NCI-H226 (cell line): ENCODE measurements around the gene CCDC82.

Source experiments
- DNase-seq: peaks from one replicate; pipeline ENCODE4 v3.0.0-alpha.2; 2015

The CCDC82 gene

DNA sequence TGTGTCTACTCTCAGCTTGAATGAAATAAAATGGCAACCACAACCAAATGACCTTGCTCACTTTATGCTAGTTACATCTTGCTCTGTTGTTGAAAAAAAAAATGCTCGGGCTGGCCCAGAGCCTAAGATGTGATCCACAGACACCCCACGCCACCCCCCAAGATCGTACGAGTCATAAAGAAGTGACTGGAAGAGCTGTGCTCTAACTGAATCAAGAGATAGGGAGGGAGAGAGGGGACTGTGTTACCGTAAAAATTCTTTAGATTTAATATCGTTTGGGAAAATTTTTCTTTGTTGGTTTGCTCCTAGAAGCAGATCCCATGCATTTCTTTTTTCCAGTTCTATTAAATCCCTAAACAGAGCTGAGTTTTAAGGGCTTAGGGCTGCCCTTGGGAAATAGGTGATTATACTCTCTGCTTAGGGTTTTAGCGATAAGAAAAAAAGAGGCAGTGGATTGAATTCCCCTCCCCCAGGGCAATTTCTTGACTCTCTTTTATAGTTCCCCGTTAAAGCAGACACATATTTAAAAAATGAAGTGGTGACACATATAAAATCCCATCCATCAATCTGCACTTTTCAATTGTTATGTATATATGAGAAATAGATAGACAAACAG, 61.2 kb downstream of the CCDC82 start:
- no peak for DNase-seq

DNA sequence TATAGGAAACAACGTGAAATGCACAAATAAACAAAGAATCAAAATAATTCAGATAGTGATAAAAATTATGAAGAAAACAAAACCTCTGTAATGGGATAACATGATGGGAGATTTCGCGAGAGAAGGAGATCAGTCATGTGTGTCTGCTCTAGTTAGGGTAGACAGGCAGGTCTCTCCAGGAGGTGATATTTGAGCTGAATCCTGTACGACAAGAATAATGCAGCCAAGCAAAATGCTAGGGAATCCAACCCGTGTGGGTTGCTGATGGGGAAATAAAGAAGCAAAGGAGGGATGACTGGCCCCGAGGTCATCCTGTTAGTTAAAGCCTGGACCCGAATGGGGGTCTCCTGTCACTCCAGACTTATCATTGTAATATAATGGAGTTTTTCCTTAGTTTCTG, 62.8 kb downstream of the CCDC82 start:
- no peak for DNase-seq

DNA sequence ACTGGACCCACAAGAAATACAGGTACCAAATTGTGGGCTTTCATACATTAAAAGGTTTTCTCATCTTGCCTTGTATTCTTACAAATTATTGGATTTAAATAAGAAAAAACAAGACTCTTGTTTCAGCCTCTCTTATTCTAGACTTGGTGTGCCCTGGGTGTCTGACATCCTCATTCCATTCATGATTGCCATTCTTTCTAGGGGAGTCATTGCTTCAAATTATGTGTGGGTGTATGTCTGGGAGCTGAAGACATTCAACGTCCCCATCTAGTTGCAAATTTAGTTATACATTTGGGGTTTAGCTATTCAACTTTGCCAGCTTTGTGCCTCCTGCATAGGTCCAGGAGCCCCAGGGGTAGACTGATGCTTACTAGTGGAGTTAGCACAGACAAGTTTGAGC, 64.8 kb downstream of the CCDC82 start:
- DNase-seq: peak; percentile 76

DNA sequence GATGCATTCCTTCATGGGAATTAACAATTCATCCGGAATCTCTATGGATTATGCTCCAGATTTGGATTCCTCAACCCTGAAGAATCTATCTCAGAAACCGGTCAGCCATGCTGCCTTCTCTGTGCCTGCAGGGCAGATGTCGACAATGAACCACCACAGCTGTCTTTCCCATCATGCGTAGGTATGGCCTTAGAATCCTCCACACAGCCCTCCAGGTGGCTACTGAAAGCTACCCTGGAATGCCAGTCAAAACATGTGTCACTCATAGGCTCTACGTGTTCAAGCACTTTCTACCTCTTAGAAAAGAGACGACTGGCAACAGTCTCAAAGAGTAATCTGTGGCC, 66.1 kb downstream of the CCDC82 start:
- no peak for DNase-seq

DNA sequence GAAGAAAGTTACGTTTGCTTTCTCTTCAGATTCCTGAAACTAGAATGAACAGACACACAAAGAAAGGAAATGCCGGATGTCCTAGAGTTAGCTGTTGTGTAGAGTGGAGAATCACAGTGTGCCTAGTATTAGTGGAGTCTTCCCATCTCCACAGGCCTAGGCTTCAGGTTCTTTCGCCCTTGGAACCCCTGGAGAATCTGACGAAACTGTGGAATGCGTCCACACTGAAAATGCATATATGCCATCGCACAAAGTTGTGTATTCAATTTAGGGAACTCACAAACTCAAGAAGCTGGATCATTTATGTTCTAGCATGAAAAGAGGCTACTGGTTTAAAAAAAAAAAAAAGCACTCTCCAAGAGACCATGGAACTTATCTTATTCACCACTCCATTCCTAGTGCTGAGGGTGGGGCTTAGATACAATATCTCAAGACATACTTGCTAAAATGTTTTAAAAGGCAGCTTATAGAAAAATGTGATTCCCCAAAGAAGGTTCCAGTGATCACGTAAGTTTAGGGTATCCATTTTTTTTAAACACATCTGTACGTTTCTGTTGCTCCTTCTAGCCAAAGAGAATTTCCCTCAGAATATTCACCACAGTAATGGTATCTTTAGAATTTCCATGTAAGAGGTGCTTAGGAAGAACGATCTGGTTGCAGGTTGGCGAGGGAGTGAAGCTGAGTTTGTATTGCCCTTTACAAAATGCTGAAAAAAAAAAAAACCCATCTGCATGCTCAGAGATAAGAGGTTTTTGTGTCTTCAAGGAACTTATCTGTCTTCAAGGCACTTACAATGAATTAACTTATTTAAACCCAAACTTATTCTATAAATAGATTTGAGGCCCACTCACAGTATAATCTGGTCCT, 66.7 kb downstream of the CCDC82 start:
- no peak for DNase-seq

DNA sequence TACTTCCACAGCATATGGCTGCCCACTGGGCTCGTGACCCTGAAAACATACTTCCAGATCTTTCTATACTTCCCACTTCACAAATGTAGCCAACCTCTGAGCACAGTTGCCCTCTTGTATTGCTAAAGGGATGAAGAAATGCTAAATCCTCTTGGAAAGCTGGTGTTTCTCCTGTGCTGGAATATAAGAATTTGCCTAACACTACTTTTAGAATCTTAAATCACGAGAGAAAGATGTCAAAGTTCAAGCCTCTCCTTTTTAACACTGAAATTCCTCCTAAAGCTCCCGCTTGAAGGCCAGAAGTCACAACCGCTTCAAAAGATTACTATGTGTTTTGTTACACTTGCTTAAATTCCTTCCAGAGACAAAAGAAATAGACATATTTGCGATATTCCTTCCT, 68.6 kb downstream of the CCDC82 start:
- DNase-seq: no peak

DNA sequence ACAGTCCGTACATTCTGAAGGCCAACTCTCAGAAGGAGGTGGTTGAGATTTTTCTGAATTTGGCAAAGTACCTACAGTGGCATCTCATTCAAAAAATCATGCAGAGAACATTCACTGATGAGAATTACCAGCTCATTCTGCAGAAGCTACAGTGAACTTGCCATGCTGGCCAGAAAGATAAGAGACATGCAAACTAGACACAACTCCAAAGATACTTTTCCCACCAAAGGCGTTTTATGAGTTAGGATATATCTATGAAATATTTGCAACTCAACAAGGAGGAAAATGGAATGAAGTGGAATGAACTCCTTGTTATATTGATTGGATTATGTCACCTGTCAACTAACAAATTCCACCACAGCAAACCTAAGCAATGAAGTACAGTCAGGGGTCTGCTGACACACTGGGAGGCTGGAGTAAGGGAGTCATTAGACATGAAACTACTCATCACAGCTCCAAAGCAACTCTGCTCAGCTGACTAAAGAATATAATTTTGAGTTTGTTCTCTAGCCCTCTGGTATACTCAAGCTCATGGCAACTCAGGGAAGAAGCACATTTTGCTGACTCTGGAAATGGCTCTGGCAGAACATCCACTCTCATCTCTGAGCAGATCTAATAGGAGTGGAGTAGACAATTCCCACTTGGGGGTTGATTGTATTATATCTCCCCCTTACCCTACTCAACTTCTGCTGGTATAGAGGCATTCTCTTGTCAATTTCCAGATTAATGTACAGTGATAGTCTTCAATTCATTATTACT, 69.6 kb downstream of the CCDC82 start:
- no peak for DNase-seq

DNA sequence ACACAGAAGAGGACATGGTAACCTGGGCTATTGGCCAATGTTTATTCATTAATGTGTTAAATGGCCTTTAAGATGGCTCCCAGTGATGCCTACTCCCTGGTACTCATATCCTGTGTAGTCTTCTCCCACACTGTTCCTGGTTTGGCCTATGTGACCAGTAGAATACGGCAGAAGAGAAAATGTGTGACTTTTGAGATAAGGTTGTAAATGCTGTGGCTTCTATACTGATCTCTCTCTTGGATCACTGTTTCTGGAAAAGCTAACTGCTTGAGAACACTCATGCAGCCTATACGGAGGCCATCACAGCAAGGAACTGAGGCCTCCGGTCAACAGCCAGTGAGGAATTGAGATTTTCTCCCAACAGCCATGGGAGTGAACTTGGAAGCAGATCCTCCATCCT, 70.9 kb downstream of the CCDC82 start:
- DNase-seq: no peak

DNA sequence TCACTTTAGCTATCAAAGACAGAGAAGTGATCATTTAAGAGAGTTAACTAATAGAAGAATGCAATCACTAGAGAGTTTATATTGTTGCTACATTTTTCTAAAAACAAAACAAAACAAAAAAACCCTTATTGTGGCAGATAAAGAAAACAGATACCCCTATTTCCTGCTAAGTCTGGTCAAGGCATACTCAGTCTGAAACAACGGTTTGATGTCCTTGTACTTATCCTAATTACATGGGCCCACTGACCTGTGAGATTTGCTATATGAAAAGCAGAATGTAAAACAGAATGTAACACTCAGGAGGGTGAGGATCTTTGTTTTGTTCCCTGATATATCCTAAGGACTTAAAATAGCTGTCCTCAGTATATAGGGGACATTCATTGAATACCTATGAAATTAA, 71.3 kb downstream of the CCDC82 start:
- no peak for DNase-seq

DNA sequence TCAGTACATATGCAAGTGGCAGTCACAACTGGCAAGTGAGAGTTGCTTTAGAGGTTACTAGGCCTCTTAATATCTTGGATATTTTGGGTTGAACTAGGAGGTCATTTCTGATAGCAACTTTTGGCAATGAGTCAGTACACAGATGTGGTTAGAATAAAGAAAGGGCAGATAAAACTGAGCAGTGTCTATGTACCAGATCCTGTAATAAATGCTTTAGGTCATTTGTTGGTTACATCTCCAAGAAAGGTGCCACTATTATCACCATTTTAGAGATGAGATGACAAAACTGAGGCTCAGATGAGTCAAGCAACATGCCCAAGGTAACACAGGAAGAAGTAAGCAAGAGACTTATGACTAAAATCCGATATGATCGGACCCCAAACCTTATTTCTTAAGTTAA, 71.7 kb downstream of the CCDC82 start:
- DNase-seq: peak; percentile 38

DNA sequence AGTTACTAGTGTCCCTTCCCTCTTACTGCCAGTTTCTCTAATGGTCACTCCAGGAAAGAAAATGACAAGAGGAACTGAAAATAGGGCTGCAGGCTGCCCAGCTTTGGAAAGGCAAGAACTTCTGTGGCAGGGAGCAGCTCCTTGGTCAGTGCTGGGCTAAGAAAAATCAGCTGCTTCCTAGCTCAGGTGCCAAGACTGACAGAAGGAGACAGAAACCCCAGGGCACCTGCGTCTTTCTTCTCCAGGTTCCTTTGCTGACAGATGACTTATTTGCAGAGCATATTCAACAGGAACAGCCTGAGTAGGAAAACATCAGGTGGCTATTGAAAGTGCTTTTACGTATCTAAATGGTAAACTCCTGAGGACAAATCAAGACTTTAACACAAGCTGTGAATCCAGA, 72.1 kb downstream of the CCDC82 start:
- DNase-seq: no peak

DNA sequence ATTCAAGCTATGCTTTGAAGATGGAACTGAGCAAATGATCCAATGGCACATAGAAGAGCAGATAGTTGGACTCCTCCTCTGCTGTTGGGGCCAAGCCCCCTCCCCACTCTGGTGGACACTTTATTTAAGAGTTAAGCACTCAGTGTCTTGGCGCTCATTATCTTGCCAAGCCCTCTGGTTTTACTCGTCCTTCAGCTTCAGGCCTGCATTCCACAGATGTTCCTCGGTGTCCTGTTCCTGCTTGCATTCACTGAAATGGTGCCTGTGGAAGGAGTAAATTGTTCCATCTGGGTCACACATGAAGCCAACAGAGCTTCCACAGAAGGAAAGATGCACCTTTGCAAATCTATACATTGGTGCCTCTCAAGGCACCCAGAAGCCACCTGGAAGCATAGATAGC, 72.8 kb downstream of the CCDC82 start:
- DNase-seq: no peak

DNA sequence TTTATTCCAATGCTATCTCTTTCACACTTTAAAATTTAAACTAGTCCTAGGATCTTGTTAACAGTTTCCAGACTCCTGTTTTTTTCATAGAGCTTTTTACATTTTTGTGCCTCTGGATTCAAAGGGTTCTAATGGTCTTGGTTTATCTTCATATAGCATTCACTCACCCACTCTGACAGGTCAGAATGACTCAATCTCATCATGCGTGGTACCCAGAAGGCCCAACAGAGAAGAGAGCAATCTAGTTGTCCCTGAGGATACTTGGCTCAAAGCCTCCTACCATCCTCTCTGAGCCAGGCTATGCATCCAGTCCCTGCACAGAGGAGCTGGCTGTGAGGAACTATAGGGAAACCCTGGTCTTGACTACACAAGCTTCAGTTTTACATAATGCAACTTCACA, 74.2 kb downstream of the CCDC82 start:
- DNase-seq: no peak

DNA sequence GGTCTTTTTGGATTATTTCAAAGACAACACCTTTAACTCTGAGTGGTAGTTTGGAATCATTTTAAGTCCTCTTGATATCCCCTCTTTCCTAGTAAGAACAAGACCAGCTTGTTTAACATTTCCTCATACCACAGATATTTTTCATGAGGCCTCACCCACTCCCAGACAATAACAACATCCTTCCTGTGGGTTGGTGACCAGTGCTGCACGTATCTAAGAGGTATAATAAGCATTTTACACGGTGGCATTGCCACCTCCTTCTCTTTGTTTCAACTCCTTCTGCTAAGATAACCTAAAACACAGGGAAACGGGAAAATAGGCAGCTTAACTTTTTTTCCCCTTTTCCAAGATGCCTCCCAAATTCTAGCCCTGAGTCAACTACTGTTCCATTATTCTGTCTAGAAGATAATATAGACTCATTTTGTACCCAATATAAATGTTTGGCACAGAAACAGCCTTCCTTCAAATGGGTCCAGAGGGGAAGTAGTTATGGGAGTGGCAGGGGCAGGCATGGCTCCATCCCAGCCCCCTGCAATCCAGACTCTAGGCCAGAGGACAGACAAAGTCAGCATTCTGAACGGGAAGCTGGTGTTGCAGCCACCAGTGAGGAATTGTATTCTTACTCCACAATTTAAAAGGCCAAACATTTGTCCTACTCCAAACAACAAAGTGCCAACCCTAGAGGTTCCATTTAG, 75.2 kb downstream of the CCDC82 start:
- DNase-seq: no peak

DNA sequence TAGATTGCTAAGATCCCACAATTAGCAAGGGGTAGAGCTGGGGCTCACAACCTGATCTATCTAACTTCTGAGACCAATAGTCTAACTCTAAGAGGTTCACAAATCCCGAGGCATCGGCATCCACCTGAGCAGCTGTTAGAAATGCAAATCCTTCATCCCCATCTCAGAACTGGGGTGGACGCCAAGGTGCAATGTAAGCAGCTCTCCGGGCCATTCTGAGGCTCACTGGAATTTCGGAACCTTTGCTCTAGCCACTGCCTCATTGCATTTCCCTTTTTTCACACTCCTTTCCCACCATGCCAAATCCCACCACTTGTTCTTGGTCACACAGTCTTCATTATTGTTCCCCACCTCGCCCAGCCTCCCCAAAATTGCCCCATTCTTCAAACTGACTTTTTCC, 76.5 kb downstream of the CCDC82 start:
- no peak for DNase-seq

DNA sequence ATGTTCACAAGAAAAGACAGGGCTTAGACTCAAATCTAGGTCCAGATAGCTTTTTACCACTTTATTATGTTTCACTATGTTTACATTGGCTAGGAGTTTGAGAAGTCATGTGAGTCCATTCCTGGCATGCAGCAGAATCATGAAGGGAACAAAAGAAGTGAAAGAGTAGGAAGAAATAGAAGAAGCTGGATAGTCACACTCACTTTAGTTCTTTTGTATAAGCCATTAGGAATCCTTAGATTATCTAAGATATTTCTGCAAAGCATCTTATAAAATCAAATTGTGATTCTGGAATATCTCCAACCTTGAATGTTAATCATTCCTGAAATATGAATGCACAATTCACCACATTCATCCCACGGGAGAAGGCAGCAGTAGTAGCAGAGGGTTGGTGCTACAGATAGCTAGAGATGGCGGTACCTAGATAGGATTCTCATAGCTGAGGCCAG, 78.6 kb downstream of the CCDC82 start:
- DNase-seq: peak; percentile 64

DNA sequence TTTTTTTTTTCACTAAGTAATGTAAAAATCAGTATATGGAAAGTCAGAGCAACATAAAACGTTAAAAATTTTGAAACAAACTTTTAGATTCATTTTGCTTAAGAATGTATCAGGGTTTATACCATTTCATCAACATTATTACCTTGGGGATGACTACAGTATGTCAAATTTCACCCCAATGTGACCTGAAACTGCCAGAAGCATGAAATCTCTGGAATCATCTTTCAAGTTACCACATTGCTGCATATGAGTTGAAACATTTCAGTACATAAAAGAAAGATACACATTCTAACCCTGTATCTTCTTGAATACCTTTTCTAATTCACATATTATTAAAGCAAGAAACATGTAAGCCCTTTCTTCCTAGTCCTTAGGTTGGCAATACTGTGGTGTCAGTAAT, 79.5 kb downstream of the CCDC82 start:
- DNase-seq: no peak

DNA sequence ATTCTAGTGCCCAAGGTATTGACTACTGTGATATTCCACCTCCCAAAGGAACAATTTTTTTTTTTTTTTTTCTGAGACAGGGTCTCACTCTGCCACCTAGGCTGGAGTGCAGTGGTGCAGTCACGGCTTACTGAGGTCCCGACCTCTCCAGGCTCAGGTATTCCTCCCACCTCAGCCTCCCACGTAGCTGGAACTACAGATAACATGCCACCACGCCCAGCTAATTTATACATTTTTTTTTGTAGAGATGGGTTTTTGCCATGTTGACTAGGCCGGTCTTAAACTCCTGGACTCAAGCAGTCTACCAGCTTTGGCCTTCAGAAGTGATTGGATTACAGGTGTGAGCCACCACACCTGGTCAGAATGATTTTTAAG, 80.1 kb downstream of the CCDC82 start:
- no peak for DNase-seq

DNA sequence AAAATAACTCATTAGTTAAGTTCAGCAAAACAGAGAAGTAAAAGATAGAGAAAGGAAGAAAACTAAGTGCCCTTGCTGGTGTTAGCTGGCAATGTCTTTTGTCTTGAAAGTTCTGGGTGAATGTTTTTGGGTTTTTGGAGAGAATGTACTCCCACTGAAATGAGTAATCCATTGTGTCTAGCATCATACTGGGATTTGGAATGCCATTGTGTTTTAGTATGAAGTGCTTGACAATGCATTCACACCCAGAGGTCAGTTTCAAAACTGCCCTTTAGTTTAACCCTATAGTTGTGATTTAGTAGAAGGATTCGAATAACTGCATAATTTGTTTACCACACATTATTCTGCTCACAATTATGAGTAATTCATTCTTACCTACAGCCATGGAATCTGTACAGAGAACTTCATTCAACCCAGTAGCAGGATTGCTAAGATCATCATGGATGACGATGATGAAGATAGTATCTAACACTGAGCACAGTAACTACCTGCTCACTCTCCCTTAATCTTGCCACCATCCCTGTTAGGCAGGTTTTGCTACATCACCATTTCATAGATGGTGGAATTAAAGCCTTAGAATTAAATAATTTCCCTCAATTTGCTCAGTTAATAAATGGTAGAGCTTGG, 80.6 kb downstream of the CCDC82 start:
- peak; percentile 64 for DNase-seq

DNA sequence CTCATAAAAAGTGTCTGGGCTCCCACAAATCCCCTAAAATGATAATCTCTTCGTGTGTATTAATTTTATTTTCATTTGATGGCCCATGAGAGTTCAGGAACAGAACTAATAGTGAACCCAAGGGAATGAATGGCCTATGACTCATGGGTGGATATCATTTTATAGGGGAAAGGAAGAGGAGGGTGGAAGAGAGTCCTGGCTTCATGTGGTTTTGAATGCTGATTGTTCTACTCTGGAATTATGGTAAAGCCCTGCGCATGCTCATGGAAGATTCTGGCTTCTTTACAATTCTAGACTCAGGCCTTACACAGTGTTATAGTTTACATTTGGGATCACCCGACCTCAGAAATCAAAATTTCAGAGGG, 82.0 kb downstream of the CCDC82 start:
- peak; percentile 87 for DNase-seq

DNA sequence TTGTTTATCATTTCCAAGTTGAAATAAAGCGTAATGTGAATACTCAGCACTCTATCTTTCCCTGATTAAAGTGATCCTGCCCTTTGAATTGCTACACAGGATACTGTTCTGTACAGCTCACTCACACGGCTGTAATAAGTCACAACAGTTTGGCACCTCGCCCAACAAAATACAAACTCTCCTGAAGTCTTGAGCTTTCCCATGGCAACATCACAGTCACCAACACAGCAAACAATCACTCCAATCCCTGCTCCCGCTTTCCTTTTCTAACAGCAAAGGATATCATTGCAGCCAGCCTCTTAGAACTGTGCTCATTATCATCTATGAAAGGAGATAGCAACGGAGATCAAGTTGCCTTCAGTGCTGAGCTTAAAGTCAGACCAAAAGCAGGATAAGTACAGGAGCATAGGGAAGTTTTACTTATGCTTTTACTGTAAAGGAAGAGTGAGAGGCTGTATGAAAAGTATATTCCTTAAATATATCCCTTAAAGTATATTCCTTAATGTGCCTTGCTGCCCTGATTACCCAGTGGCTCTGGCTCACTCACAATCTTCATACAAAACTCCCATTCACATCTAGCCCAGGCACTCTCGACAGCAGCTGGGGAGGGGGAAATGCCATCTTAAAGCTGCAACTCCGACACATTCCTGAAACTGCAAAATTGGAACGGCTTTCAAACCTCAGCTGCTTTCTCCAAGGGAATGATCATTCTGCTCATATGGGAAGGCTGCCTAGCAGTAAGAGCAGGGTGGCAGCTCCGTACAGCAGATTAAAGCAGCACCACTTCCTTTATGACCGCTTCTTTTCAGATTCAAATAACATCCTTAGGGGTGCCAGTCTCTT, 82.6 kb downstream of the CCDC82 start:
- DNase-seq: peak; percentile 97

DNA sequence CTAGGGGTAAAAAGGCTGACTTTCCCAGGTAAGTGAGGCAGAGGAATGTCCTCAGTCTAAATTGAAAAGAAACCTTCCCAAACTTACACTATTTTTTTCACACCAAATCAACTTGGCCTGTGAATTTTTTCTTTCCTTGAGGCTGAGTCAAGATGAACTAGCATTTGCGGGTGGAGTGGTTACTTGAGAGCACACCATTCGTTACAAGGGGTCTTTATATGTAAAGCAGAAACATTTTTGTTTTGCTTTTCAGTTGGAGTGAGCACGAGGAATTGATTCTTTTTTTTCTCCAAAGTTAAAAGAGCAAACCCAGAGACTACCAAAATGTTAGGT, 83.1 kb downstream of the CCDC82 start:
- no peak for DNase-seq
